ENCODE measurements around the gene POLR2L. TPM values are rescaled to one million over a fixed set of nuclear protein-coding genes. Genes with fewer than 3 reads are reported as not detected.

Gene POLR2L
- total RNA-seq, 1 experiment from 2014 or later: 99.7 TPM

- ChIA-PET POLR2A (ENCODE audit: unreplicated experiment) (interaction anchor here (0.5 kb wide), 1 partner anchor 9 kb away, joined by 16 read pairs; no protein-coding TSS in a partner anchor), CTCF (no interaction called here)
- H3K27ac ChIP-seq: no peak overlapping the region
- H3K36me3 ChIP-seq (ENCODE audit: low read depth): no peaks in the 10 kb centered on the region
- H3K4me3 ChIP-seq: no peak overlapping the region
- peaks cover 5% of the 10 kb centered on the region; the same call in 1 of the 2 replicates for H3F3A ChIP-seq (ENCODE audit: insufficient read depth, low read depth)
- no peaks in the 10 kb centered on the region for H3K4me1 ChIP-seq (replicated peaks; ENCODE audit: insufficient read depth)
- no peaks in the 10 kb centered on the region for H3K9me2 ChIP-seq (ENCODE audit: insufficient read depth)
- BruUV-seq (replicated peaks): TSS peak; percentile 18
- no peak for TF ChIP-seq EZH2 (IDR thresholded peaks at IDR 0.05; ENCODE audit: low read depth)
- no peak for TF ChIP-seq CTCF (conservative IDR thresholded peaks at IDR 0.05)
- no peak overlapping the region for H2AFZ ChIP-seq
- H4K20me1 ChIP-seq (ENCODE audit: insufficient read depth): no peaks in the 10 kb centered on the region
- intact Hi-C loops (cut with micrococcal nuclease; ENCODE audit: unreplicated experiment): no loop called here
- peak in 1 of 2 experiments; percentile 37 for DNase-seq
- H3K9me3 ChIP-seq (ENCODE audit: insufficient read depth, low read depth): no peaks in the 10 kb centered on the region
- H3K4me2 ChIP-seq: no peak overlapping the region
- no peaks in the 10 kb centered on the region for H3K27me3 ChIP-seq (ENCODE audit: insufficient read depth, low read depth)
- no peaks in the 10 kb centered on the region for H3K79me2 ChIP-seq (ENCODE audit: low read depth)
These were observed 51.4 kb downstream of the POLR2L start for GRCh38 chr11:790721-791564.

- Histone ChIP-seq H3K79me2 (ENCODE audit: low read depth) (no peaks in the 10 kb centered on the region), H3K9me2 (ENCODE audit: insufficient read depth) (no peaks in the 10 kb centered on the region), H3K9me3 (ENCODE audit: insufficient read depth, low read depth) (no peaks in the 10 kb centered on the region), H3K27ac (no peak within 1 kb of the TSS), H3K27me3 (ENCODE audit: insufficient read depth, low read depth) (no peaks in the 10 kb centered on the region), H4K20me1 (ENCODE audit: insufficient read depth) (no peaks in the 10 kb centered on the region), H2AFZ (no peak within 1 kb of the TSS), H3K4me1 (replicated peaks; ENCODE audit: insufficient read depth) (no peaks in the 10 kb centered on the region), H3F3A (ENCODE audit: insufficient read depth, low read depth) (peaks cover 5% of the 10 kb centered on the region; the same call in 1 of the 2 replicates), H3K36me3 (ENCODE audit: low read depth) (no peaks in the 10 kb centered on the region), H3K4me2 (no peak within 1 kb of the TSS), H3K4me3 (no peak within 1 kb of the TSS)
- no peak for TF ChIP-seq CTCF (conservative IDR thresholded peaks at IDR 0.05)
- no peak for TF ChIP-seq EZH2 (IDR thresholded peaks at IDR 0.05; ENCODE audit: low read depth)
- no peak for DNase-seq
- ChIA-PET POLR2A (ENCODE audit: unreplicated experiment) (interaction anchor here (0.5 to 0.6 kb wide), 2 partner anchors 8 to 13 kb away, joined by 5 to 16 read pairs; partner anchors contain the start of gene GATD1), CTCF (no interaction called here)
- intact Hi-C loops (cut with micrococcal nuclease; ENCODE audit: unreplicated experiment): no loop called here
- no TSS peak for BruUV-seq (replicated peaks)
These were observed 52.4 kb downstream of the POLR2L start, which contains the start of gene CEND1 for GRCh38 chr11:789943-790342. Gene CEND1 (minus strand): TSS chr11:790090. CDS start chr11:788576, 1,514 bp downstream.

Other genes with a start within 250 kb of the POLR2L start
- gene IRF7, start 226.6 kb downstream of the POLR2L start, total RNA-seq (2021): 10.7 and 13.1 TPM in 2 replicates
- not detected in 2 replicates for gene CDHR5, start 217.6 kb downstream of the POLR2L start, total RNA-seq (2021)
- gene SCT, start 215.3 kb downstream of the POLR2L start, total RNA-seq (2021): not detected in 2 replicates
- 0.35 and 1.4 TPM in 2 replicates for gene DRD4, start 205.3 kb downstream of the POLR2L start, total RNA-seq (2021)
- 36.9 and 44.4 TPM in 2 replicates for gene DEAF1, start 147.3 kb downstream of the POLR2L start, total RNA-seq (2021)
- 34.0 and 36.6 TPM in 2 replicates for gene TMEM80, start 146.7 kb downstream of the POLR2L start, total RNA-seq (2021)
- 228 and 229 TPM in 2 replicates for gene EPS8L2, start 136.3 kb downstream of the POLR2L start, total RNA-seq (2021)
- 434 and 446 TPM in 2 replicates for gene TALDO1, start 95.1 kb downstream of the POLR2L start, total RNA-seq (2021)
- gene GATD1, start 65.0 kb downstream of the POLR2L start, total RNA-seq (2021): 52.7 and 61.9 TPM in 2 replicates
- not detected in 2 replicates for gene CEND1, start 52.4 kb downstream of the POLR2L start, total RNA-seq (2021)
- gene SLC25A22, start 44.2 kb downstream of the POLR2L start, total RNA-seq (2021): 24.6 and 25.8 TPM in 2 replicates
- 16.7 and 24.3 TPM in 2 replicates for gene PIDD1, start 37.3 kb downstream of the POLR2L start, total RNA-seq (2021)
- 1,270 and 1,465 TPM in 2 replicates for gene RPLP2, start 32.6 kb downstream of the POLR2L start, total RNA-seq (2021)
- 137 and 142 TPM in 2 replicates for gene PNPLA2, start 23.6 kb downstream of the POLR2L start, total RNA-seq (2021)
- 17.5 and 21.2 TPM in 2 replicates for gene CRACR2B, start 14.6 kb downstream of the POLR2L start, total RNA-seq (2021)
- 184 and 199 TPM in 2 replicates for gene CD151, start 9.6 kb downstream of the POLR2L start, total RNA-seq (2021)
- gene TSPAN4, start 323 bp upstream of the POLR2L start, total RNA-seq (2021): 30.4 and 43.6 TPM in 2 replicates
- 66.1 and 85.6 TPM in 2 replicates for gene CHID1, start 68.3 kb upstream of the POLR2L start, total RNA-seq (2021)
- gene AP2A2, start 83.3 kb upstream of the POLR2L start, total RNA-seq (2021): 39.4 and 44.0 TPM in 2 replicates
- gene MUC6, start 194.2 kb upstream of the POLR2L start, total RNA-seq (2021): 0.07 TPM in 1 of 2 replicates, not detected in the other
- 0.03 and 0.04 TPM in 2 replicates for gene MUC2, start 232.3 kb upstream of the POLR2L start, total RNA-seq (2021)

Data from PC-9 (cell line).